Hematopoietic multipotent progenitor cell treated with erythropoietin and hydrocortisone succinate and interleukin-3 and kit ligand, for 6 days (in vitro differentiated cells): ENCODE data around the gene RPS3.

ENCODE experiments used
- DNase-seq: peaks from one replicate; pipeline ENCODE4 v3.0.0-alpha.2; 2015

RPS3 gene

DNA sequence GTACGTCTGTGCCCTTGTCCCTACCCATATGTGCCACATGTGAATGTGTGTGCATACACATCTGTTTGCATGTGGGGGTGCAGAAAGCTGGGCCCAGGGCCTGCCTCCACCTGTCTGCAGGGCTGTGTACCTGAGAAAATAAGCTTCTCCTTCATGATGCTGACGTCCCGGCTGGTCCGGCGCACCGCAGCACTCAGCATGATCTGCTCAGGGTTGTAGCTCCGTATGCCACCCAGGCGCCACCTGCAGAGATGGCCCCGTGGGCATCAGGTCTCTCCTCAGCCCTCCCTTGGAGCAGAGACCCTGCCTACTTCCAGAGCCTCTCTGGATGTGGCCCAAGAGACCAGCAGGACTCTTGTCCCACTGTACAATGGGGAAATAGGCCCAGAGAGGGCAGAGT is 37.5 kb downstream of the RPS3 start:
- DNase-seq = no peak

- DNase-seq = no peak
Observed at GRCh38 chr11:75437966-75438659, 38.8 kb downstream of the RPS3 start.

GRCh38 chr11:75439026-75439425 is 39.7 kb downstream of the RPS3 start:
- DNase-seq = no peak

- DNase-seq = no peak
Observed at GRCh38 chr11:75439495-75440120, 40.3 kb downstream of the RPS3 start.

DNA sequence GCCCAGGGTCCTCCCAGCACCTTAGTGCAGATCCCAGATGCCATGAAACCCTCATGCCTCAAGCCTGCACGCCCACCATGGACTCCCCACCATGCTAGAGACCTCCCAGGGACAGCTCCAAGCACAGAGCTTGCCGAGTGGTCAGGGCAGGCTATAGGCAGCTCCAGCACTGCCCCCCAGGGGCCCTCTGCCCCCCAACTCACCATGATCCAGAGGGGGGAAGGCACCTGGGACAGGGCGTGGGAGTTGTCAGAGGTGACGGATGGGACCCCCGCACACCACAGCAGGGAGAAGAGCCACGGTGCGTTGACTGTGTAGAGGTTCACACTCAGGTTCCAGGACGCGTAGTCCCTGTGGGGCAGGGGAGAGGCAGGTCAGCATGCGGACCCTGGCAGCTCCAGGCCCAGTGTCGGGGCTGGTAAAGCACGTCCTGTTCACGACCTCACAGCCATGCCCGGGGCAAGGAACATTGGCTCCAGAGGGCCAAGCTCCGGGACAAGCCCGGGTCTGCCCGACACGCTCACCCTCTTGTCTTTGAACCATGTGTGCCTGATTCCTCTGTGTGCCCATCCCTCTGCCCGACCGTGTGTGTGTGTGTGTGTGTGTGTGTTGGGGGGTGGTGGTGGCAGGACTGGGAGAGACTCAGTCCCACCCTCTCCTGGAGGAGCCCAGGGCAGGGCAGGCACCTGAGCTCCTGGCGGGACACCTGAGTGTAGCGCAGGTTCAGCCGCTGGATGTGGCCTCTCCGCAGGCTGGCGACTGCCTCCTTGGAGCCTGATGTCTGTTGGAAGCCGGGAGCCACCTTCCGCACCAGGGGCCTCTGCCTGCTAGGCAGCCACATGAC is 41.9 kb downstream of the RPS3 start:
- DNase-seq = no peak

GRCh38 chr11:75441804-75442132 is 42.5 kb downstream of the RPS3 start:
- DNase-seq = no peak

DNA sequence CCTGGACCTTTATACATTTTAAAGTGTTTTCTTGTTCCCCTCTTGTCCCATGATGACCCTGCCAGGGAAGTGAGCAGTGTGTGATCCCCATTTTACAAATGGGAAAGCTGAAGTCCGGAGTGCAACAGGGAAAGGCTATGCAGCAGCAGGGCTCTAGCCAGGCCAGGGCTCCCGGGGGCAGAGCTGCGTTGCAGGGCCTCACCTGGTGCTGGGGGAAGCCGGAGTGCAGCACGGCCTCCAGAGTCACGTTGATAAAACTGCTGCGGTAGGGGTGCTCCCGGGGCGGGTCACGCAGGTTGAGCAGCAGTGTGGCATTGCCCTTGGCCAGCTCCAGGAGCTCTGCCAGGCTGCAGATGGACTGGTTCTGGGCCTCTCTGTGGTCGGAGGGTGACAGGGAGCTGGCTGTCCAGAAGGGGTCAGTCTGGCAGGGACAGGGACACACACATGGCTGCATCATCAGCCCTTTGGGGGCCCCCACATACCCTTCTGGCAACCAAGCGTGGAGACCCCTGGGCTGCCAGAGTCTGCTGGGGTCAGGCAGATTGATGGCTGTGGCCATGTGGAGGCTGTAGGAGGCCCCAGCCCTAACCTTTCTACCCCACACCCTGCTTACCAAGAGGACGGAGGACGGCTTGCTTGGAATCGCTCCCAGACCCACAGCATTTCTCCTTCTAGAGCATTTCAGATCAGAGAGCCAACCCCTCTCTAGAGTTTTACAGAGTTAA is 43.0 kb downstream of the RPS3 start:
- DNase-seq = no peak

DNA sequence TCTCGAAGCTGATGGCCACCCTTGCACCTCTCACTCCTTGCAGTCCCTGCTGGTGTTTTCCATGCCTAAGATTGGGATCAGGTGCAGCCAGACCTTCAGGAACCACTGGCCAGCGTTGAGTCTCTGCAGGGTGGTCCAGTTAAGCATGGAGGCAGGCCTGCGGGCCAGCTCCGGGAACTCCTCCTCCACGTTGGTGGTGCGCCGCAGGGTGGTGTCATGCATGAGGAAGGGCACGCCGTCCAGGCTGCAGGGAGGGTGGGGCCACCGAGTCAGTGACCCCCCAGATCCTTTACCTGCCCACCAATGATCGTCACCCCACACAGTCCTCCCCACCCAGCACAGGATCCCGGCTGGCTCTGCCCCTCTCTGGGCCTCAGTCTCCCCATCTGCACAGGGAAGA is 43.7 kb downstream of the RPS3 start:
- DNase-seq = no peak

DNA sequence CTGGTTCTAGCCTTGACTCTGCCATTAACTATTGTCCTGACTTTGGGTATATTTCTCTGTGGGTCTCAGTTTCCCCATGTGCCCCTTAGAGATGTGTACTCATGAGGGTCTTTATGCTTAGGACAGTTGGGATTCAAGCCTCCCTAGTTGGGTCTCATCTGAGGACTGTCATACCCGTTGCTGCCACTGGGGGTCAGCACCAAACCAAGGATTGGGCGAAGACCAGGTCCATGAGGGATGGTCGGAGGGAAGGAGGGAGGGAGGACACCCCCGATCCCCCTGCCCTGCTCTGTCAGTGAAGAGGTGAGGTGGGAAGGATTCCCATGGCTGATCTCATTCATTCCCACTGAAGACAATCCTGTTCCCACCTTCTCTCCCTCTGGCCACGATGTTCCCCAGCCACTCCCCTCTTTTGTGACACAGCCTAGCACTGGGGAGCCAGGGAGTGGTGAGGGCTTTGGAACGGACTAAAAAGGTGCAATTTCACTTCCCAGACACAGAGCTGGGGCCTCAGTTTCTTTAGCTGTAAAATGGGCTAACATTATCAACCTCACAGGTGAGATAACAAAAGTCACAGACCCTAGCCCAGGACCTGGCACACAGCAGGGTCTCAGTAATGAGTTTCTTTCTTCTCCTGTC is 46.1 kb downstream of the RPS3 start:
- DNase-seq = peak; percentile 83

DNA sequence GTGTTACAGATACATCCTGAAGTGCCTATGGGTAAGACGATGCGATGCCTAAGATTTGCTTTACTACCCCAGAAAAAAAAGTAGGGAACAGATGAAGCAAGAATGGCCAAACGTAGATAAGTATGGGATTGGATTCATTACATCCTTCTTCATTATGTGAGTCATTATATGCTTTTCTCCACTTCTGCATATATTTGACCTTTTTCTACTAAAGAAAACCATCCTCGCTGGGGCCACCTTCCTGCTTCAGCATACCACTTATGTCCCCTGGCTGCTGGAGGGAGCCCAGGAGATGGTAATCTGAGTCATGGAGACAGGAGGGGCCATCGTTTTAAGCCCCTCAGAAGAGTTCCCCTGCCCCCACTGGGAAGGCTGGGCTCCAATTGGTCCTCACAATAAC is 48.1 kb downstream of the RPS3 start:
- no peak for DNase-seq

DNA sequence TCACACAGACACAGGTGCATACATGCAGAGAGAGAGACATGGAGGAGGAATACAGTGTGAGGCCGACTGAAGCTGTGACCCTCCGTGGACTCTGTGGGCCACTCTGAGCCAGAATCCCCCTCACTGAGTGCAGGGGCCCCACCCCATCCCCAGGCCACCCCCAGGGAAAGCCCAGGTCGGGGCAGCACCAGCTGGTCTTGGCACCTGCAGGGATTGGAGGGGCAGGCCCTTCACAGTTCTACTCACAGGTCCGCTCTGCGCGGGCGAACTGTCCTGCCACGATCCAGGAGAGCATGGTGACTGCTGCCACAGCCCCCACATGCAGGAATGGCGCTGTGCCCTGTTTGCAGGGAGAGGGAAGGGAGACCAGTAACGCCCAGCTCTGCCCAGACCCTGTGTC is 50.0 kb downstream of the RPS3 start:
- DNase-seq = no peak

DNA sequence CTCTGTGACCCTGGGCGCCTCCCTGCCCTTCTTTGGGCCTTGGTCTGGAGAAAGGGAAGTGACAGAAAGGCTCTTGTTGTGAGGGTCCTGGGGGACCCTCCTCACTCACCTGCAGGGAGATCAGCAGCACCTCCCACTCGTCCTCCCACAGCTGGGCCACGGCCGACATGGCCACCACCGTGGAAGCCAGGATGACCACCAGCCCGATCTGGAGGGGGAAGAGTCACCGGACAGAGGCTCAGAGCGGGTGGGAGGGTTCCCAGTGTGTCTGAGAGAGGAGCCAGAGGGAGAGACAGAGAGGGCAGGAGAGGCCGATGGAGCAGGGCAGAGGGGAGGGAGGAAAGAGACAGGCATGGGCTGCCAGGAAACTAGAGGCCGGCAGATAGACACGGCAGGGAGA is 50.5 kb downstream of the RPS3 start:
- DNase-seq = no peak

DNA sequence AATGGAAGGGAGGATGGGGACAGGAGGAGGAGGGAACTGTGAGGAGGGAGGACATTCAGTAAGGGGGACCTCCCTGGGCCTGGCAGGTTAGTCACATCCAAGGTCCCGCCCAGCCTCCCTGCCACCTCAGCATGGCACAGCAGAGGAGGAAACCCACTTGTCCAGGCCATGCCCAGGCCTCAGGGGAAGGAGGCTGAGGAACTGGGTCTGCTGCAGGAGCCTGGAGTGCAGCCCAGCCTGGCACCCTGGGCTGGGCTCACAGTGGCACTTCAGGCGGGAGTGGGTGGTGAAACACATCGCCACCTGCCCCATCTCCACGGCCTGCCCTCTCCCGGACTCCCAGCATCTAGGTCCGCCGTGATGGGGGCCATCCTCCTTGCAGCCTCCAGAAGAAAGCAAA is 50.9 kb downstream of the RPS3 start:
- DNase-seq = no peak

DNA sequence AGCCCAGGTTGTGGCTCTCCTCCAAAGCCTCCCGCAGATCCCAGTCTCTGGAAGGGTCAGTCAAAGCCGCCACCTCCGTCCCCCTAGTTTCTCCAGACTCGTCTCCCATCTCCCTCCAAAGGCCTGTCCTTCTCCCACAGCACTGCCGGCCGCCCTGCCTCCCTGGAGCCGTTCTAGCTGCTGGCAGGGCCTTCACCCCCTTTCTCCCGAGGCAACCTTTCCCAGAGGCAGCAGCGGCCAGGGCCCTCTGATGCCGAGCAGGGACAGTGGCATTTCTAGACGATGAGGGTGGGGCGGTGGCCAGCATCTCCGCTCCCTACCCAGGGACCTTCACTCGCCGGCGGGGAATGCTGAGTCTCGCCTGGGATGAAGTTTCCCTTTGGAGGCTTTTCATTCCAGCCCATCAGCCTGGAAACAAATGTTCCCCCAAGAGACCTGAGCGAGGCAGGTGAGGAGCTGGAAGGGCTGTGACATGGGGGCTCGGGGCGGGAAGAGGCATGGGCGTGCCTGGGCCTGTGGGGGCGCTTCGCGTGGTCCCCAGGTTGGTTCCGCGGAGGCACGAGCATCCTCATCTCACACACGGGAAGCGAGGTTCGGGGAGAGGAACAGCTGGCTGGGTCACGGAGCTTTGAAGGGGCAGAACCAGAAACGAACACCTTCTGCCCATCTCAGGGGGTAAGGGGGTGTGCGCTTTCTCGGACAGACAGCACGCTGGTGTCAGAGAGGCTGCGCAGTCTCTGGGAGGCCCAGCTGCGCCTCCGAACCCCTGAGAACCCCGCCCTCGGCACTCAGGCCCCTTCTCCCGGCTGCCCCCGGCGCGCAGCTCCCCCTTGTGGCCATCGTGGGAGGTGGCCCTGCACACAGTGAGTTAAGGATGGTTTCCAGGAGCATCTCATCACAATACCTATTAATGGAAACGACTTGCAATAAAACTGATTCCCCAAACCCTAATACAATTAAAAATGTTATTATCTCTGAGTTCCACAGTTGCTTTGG is 51.8 kb downstream of the RPS3 start:
- peak; percentile 52 for DNase-seq

DNA sequence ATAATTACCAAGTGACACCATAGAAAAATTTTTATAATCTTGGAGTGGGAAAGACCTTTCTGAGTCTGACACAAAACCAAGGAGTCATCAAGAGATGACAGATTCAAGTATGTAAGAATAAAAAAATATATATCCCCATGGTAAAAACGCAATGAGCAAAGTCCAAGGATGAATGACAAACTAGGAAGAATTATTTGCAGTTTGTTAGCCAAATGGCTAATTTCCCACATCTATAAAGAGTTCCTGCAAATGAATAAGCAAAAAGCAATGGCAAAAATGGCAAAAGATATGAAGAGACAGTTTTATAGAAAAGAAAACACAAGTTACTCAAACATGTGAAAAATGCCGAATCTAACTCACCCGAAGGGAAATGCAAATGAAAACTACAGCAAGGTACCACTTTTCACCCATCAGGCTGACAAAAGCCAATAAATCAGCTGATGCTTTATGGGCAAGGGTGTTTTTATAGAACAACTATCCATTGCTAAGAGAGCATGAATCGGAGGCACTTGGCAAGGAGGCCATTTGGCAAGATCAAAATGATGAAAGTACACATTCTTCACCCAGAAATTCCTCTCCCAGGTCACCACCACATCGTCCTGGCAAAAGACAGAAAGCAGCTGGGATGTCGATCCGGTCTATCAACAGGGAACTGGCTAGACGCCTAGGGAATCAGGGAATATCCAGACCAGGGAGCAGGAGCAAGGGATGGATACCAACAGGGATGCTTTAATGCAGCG is 54.8 kb downstream of the RPS3 start:
- DNase-seq = no peak

- DNase-seq = no peak
Observed at GRCh38 chr11:75454987-75455386, 55.7 kb downstream of the RPS3 start.
